Measurements from ENCODE around the gene GLIS1.
A peak's percentile ranks its signal among the peaks of the same experiment; 100 is the strongest.

Gene GLIS1

DNA sequence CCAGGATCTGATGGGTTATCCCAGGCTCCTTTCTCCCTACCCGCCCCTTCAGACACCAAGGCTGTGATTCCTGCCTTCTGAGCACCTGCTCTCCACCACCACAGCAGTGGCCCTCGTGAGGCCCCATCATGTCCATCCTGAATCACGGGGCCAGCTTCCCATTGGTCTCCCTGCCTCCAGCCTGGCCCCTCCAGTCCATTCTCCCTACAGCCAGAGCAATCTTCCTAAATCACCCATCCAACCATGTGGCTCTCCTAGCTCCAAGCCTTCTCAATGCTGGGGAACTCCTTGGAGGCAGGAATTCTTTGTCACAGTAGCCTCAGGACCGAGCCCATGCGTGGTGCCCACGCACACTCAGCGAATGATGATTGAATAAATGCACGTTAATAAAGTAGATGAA lies 8.9 kb upstream of the GLIS1 start:
- TF ChIP-seq, protein P1, sequence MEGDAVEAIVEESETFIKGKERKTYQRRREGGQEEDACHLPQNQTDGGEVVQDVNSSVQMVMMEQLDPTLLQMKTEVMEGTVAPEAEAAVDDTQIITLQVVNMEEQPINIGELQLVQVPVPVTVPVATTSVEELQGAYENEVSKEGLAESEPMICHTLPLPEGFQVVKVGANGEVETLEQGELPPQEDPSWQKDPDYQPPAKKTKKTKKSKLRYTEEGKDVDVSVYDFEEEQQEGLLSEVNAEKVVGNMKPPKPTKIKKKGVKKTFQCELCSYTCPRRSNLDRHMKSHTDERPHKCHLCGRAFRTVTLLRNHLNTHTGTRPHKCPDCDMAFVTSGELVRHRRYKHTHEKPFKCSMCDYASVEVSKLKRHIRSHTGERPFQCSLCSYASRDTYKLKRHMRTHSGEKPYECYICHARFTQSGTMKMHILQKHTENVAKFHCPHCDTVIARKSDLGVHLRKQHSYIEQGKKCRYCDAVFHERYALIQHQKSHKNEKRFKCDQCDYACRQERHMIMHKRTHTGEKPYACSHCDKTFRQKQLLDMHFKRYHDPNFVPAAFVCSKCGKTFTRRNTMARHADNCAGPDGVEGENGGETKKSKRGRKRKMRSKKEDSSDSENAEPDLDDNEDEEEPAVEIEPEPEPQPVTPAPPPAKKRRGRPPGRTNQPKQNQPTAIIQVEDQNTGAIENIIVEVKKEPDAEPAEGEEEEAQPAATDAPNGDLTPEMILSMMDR (IDR thresholded peaks at IDR 0.05; ENCODE audit: low read depth, low read length, missing control alignments), result no peak
- Histone ChIP-seq H3K27me3 (replicated peaks) (no peaks in the 10 kb centered on the region), H3K27ac (no peak overlapping the region), H3K4me3 (ENCODE audit: low read depth, low read length) (no peak overlapping the region), H3K36me3 (replicated peaks) (no peaks in the 10 kb centered on the region)
- no peak for DNase-seq
- in situ Hi-C loops (cut with HindIII; ENCODE audit: low pct_ligation_motif_present, low sequenced_read_pairs), result no loop called here

DNA sequence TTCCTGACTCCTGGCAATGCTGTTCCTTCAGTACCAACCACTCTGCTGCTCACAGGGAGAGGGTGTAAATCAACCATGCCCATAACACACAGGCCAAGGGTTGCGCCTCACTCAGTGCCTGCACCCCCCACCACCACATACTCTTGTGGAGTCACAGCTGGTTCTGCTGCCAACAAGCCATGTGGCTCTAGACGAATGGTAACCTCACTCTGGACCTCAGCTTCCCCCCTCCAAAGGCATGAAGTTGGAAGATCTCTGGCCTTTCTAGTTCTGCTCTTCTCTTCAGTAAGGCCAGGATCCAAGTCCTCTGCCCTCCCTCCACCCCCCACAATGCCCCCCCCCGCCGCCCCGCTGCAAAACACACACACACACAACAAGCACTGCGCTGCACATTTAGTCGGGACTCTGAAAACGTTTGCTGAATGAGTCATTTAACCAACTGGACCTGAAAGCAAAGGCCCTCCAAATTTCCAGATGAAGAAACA lies 1.7 kb upstream of the GLIS1 start:
- TF ChIP-seq, protein P1 (IDR thresholded peaks at IDR 0.05; ENCODE audit: low read depth, low read length, missing control alignments), result no peak
- in situ Hi-C loops (cut with HindIII; ENCODE audit: low pct_ligation_motif_present, low sequenced_read_pairs), result no loop called here
- no peak overlapping the region for H3K4me3 ChIP-seq (ENCODE audit: low read depth, low read length)
- H3K27ac ChIP-seq, result peak overlapping the region; percentile 66
- H3K27me3 ChIP-seq (replicated peaks), result no peaks in the 10 kb centered on the region
- no peaks in the 10 kb centered on the region for H3K36me3 ChIP-seq (replicated peaks)
- DNase-seq, result peak; percentile 77

DNA sequence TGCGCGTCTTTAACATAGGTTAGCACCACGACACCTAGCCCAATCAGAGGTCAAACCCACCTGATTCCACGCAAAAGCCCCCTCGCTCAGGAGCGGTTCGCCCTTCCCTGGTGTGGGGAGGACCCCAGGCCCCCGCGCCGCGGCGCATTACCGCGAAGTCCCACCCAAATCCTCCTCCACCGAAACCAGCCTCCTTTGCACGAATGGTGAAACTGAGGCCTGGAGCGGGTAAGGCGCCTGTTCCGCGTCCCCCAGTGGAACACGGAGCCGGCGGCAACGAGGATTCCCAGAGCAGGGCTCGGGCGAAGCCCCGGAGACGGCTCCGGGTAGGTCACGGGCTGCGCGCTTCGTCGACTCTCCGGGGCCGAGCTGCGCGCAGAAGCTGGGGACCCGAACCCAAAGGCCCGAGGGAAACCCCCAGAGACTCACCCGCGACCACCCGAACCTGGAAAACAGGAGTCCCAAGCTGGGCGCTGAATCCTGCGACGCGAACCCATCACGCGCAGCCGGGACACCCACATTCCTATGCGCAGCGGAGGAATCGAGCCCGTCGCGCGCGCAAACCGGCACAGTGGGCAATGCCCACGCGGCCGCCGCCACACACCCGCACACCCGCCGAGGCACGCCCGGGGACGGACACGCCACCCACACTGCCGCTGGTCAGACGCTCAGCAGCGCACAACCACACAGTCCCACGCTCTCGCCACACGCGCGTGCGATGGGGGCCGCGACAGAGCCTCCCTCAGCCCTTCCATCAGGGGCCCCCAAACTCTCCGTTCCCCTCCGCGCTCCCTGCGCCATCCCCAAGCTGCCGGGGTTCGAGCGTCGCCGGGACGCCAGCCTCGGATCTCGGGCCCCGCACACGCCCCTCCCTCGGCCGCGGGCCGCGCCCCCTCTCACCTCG lies 507 bp downstream of the GLIS1 start:
- H3K4me3 ChIP-seq (ENCODE audit: low read depth, low read length), result peak overlapping the region; percentile 95
- in situ Hi-C loops (cut with HindIII; ENCODE audit: low pct_ligation_motif_present, low sequenced_read_pairs), result loop anchor here (10.0 kb wide), 1 partner anchor 254 kb away; no protein-coding TSS in a partner anchor
- H3K27ac ChIP-seq, result peak overlapping the region; percentile 100
- DNase-seq, result no peak
- no peaks in the 10 kb centered on the region for H3K27me3 ChIP-seq (replicated peaks)
- TF ChIP-seq, protein P1 (IDR thresholded peaks at IDR 0.05; ENCODE audit: low read depth, low read length, missing control alignments), result no peak
- no peaks in the 10 kb centered on the region for H3K36me3 ChIP-seq (replicated peaks)

DNA sequence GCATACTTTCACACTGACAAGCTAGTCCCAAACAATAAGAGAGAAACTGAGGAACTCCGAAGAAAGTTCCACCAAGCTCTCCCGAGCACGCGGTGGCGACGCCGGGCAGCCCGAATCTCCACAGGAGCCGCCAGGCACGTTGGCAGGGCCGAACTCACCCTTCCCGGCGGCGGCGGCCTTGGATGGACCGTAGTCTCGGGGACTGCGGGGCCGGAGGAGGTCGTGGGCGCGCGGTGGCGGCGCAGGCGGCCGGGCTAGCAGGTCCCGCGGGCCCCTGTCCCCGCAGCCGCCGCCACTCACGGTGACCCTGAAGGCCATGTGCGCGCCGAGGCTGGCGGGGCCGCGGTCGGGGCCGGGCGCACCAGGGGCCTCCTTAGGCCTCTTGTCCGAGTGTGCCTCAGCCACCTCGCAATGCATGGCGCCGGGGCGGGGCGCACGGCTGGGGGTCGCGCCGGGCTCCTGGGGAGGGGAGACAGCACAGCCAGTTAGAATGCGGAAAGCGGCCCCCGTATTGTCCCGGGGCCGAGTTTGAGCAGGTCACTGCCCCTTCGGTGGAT lies 1.2 kb downstream of the GLIS1 start:
- in situ Hi-C loops (cut with HindIII; ENCODE audit: low pct_ligation_motif_present, low sequenced_read_pairs), result loop anchor here (10.0 kb wide), 1 partner anchor 253 kb away; no protein-coding TSS in a partner anchor
- no peaks in the 10 kb centered on the region for H3K27me3 ChIP-seq (replicated peaks)
- TF ChIP-seq, protein P1 (IDR thresholded peaks at IDR 0.05; ENCODE audit: low read depth, low read length, missing control alignments), result no peak

DNA sequence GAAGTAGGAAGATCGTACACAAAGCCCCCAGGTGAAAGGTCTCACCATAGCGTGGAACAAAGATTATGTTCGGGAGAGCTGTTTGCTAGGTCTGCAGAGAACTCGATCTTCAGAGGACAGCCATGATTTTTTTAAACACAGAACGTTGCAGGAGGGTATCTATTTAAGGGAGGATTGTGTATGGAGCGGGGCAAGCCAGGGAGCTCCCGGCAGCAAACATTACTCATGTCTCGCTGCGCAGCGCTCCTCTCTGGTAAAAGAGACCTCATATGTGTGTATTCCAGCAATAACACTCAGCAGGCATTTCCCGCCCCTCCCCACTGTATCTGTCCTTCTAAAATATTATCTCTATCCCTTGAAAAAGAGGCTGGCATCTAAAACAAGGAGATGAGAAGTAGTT lies 2.7 kb downstream of the GLIS1 start:
- no peaks in the 10 kb centered on the region for H3K36me3 ChIP-seq (replicated peaks)
- no peaks in the 10 kb centered on the region for H3K27me3 ChIP-seq (replicated peaks)
- TF ChIP-seq, protein P1 (IDR thresholded peaks at IDR 0.05; ENCODE audit: low read depth, low read length, missing control alignments), result no peak
- peak overlapping the region; percentile 100 for H3K27ac ChIP-seq
- DNase-seq, result peak; percentile 91
- in situ Hi-C loops (cut with HindIII; ENCODE audit: low pct_ligation_motif_present, low sequenced_read_pairs), result loop anchor here (10.0 kb wide), 1 partner anchor 251 kb away; no protein-coding TSS in a partner anchor
- H3K4me3 ChIP-seq (ENCODE audit: low read depth, low read length), result peak overlapping the region; percentile 95

More for the DNA sequence above, 1.2 kb downstream of the GLIS1 start:
- no peaks in the 10 kb centered on the region for H3K36me3 ChIP-seq (replicated peaks)
- no peak for DNase-seq
- peak overlapping the region; percentile 100 for H3K27ac ChIP-seq
- H3K4me3 ChIP-seq (ENCODE audit: low read depth, low read length), result peak overlapping the region; percentile 95
